ENCODE measurements around the gene HMOX1.
"Not testable (repeated sequence)": the region's sequence is repeated elsewhere in the genome, so short reads cannot be mapped to it uniquely, and the experiment has no call there.

Gene HMOX1

DNA sequence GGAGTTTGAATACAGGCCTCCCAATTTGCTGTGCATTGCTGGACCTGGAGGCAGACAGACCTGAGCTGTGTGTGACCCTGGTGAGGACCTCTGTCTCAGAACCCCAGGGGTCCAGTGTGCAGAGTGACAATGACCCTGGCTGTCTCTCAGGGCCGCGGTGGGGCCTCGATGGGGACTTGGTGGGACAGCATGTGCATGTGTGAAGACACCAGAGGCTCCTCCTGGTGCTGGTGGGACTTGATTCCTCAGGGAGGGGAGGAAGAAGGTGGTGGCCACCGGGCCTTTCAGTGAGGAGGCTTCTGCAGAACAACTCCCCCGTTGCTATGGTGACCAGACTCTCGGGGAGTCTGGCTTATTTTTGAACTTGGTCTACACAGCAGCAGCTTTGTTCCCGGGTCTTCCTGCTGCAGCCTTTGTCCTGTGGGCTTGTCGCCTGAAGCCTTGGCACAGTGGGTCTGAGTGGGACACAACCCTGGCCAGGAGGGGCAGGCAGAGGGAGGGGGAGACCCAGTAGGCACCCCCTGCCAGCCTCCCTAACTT lies 54.4 kb downstream of the HMOX1 start:
- DNase-seq (ENCODE audit: low spot score), result peak; percentile 39

DNA sequence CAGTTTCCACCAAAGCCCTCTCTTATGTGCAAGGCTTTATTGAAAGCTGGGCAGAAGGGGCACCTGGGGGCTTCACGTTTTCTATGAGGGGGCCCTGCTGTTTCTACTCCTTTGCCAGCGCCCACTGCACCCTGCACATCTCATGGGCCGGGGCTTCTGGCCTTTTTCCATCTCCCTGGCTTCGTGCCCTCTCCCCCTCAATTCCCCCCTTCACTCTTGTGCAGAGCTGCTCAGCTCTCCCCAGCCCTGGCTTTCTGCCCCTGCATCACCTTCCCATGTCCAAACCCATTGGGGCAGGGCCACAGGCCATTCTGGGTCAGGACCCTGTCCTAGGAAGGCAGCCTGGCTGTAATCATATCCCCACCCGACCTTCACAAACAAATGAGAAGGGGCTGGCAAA lies 55.5 kb downstream of the HMOX1 start:
- DNase-seq (ENCODE audit: low spot score), result no peak

DNA sequence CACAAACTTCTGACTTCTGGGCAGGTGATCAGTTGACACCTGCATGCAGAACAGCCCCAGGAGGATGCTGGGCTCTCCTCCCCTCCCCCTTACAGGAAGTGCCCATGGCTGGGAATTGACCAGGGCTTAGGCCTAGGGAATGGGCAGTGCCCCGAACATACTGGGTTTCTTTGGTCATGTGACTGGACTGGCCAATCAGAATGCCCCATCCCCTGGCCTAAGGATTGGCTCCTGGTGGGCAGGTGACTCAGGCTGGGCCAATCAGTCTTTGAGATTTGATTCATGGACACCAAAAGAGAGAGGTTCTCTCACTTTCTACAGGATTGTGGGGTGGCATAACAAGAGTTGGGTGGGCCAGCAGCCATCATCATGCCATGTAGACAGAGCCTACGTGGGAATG lies 56.2 kb downstream of the HMOX1 start:
- peak; percentile 66 for DNase-seq (ENCODE audit: low spot score)

DNA sequence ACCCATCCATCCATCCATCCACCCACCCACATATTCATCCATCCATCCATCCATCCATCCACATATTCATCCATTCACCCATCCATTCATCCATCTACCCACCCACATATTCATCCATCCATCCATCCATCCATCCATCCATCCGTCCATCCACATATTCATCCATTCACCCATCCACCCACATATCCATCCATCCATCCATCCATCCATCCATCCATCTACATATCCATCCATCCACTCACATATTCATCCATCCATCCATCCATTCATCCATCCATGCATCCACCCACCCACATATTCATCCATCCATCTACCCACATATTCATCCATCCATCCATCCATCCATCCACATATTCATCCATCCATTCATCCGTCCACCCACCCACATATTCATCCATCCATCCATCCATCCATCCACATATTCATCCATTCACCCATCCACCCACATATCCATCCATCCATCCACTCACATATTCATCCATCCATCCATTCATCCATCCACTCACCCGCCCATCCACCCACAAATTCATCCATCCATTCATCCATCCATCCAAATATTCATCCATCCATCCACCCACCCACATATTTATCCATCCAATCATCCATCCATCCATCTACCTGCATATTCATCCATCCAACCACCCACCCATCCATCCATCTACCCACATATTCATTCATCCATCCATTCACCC lies 57.9 kb downstream of the HMOX1 start:
- DNase-seq (ENCODE audit: low spot score), result not testable (repeated sequence)

DNA sequence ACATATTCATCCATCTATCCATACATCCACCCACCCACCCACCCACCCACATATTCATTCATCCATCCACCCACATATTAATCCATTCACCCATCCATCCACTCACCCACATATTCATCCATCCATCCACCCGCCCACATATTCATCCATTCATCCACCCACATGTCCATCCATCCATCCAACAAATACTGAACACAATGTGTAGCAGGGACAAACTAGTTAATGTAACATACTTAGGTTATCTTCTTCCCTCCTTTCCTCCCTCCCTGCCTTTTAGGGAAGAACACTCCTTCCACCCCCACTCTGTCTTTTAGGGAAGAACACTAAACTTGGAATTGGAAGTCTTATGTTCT lies 58.4 kb downstream of the HMOX1 start:
- no peak for DNase-seq (ENCODE audit: low spot score)

DNA sequence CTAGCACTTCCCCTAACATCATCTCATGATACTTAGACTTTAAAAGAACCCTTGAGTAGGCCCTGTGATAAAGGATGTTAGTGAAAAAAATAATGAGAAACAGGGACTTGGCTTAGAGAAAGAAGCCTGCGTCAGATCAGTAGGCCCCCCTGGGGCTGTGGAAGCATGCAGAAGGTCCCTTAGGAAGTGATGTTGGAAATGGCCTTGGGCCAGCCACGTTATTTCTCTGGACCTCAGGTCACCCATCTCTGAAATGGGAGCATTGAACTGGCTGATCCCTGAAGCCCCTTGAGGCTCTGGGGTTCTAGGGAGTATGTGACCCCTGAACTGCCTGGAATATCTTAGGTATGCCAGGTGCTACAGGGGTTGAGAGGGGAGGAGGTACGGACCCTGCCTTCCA lies 59.2 kb downstream of the HMOX1 start:
- no peak for DNase-seq (ENCODE audit: low spot score)

DNA sequence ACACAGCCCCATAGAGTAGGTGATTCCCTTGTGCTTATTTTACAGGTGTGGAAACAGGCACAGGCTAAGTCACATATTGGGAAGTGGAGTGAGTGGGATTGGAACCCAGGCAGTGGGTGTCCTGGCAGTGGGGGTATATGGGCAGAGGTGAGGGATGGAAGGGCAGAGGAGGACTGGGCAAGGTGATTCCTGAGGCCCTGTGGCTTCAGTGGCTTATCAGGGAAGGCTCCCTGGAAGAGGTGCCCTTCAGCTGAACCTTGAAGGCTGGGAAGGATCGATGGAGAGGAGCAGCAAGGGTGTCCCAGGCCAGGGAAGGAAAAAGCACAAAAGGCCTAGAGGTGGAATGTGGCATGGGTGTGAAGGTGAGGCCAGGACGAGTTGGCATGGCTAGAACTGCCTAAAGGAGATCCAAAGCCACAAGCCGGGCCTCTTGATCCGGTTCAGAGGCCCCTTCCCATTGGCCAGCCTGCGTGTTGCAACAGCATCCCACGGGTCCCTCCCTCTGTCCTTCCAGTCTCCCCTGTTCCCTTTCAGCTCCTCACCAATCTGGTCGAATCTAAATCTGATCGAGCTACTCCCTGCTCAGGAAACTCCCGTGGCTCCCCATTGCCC lies 60.7 kb downstream of the HMOX1 start:
- no peak for DNase-seq (ENCODE audit: low spot score)

DNA sequence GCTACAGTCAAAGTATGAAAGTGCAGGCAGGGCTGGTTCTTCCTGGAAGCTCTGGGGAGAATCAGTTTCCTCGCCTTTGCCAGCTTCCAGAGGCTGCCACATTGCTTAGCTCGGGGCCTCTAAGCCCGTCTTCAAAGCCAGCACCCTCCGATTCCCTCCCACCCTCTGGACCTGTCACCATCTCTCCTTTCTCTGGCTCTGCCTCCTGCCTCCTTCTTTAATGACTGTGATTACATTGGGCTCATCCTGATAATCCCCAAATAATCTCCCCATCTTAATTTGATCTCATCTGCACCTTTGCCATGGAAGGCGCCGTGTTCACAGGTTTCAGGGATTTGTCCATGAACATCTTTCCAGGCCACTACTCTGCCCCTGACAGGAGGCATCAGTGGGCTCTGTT lies 61.6 kb downstream of the HMOX1 start:
- DNase-seq (ENCODE audit: low spot score), result no peak

DNA sequence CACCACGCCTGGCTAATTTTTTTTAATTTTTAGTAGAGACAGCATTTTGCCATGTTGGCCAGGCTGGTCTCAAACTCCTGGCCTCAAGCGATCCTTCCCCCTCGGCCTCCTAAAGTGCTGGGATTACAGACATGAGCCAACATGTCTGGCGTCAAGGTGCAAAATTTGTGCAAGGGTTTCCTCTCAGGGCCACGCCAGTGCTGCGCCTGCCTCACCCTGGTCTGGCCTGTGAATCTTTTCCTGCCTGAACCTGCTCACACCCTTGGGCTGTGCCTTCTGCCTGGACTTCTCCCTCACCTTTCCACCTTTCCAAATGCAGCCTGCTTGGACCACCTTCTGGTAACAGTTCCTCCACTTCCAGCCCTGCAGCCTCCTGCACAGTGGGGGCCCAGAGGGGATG lies 62.4 kb downstream of the HMOX1 start:
- DNase-seq (ENCODE audit: low spot score), result no peak
